Keratinocyte (primary cell): ENCODE results near the gene CXADR.

Experiments used
- CTCF ChIP-seq, 3 experiments: IDR thresholded peaks in 1 of 3; conservative IDR thresholded peaks in 1 of 3; optimal IDR thresholded peaks in 1 of 3; 2 replicates in 2 of 3; 3 replicates in 1 of 3; pipeline versions ENCODE3 to v1.5.1; 2011; ENCODE audit warnings: low read length in 3 of 3, mild to moderate bottlenecking in 3 of 3, moderate library complexity in 2 of 3, control low read depth in 1 of 3, inconsistent platforms in 1 of 3; ENCODE audit not compliant: insufficient read depth in 2 of 3; ENCODE audit errors: extremely low read depth in 1 of 3
- EZH2 ChIP-seq: IDR thresholded peaks from one replicate; pipeline ENCODE4 v1.6.1; 2012; ENCODE audit warnings: inconsistent platforms, mild to moderate bottlenecking, low read length, moderate library complexity

- TF ChIP-seq CTCF (optimal IDR thresholded peaks at IDR 0.05 in 1 of 3, IDR thresholded peaks at IDR 0.05 in 1 of 3, conservative IDR thresholded peaks at IDR 0.05 in 1 of 3; ENCODE audit: extremely low read depth in 1 of 3, insufficient read depth in 2 of 3, low read length in 3 of 3) = no peak
- no peak for TF ChIP-seq EZH2
These were observed 40.7 kb upstream of the CXADR start for GRCh38 chr21:17472182-17472581.
